ENCODE data around the gene RAMACL.
A peak's percentile ranks its signal among the peaks of the same experiment; 100 is the strongest.

Gene RAMACL

GRCh38 chr6:166596776-166597507 is 10.5 kb upstream of the RAMACL start:
- DNase-seq (ENCODE audit: low read depth in 2 of 2): no peak
- no peak for TF ChIP-seq CTCF (IDR thresholded peaks at IDR 0.05; ENCODE audit: low read depth, low read length)
- H3K4me3 ChIP-seq (replicated peaks in 1 of 2; ENCODE audit: low read depth in 2 of 2, low read length in 2 of 2): no peak overlapping the region

GRCh38 chr6:166595949-166596348 is 9.5 kb upstream of the RAMACL start:
- DNase-seq (ENCODE audit: low read depth in 2 of 2): peak in 1 of 2 donors; percentile 25
- TF ChIP-seq CTCF (IDR thresholded peaks at IDR 0.05; ENCODE audit: low read depth, low read length): no peak
- H3K4me3 ChIP-seq (replicated peaks in 1 of 2; ENCODE audit: low read depth in 2 of 2, low read length in 2 of 2): no peak overlapping the region

GRCh38 chr6:166595061-166595780 is 8.7 kb upstream of the RAMACL start:
- no peak for TF ChIP-seq CTCF (IDR thresholded peaks at IDR 0.05; ENCODE audit: low read depth, low read length)
- no peak overlapping the region for H3K4me3 ChIP-seq (replicated peaks in 1 of 2; ENCODE audit: low read depth in 2 of 2, low read length in 2 of 2)
- DNase-seq (ENCODE audit: low read depth in 2 of 2): peak; percentile 91 to 96

GRCh38 chr6:166592821-166593220 is 6.3 kb upstream of the RAMACL start:
- DNase-seq (ENCODE audit: low read depth in 2 of 2): peak; percentile 38 to 87
- H3K4me3 ChIP-seq (replicated peaks in 1 of 2; ENCODE audit: low read depth in 2 of 2, low read length in 2 of 2): no peak overlapping the region
- TF ChIP-seq CTCF (IDR thresholded peaks at IDR 0.05; ENCODE audit: low read depth, low read length): no peak

GRCh38 chr6:166591961-166592520 is 5.6 kb upstream of the RAMACL start:
- TF ChIP-seq CTCF (IDR thresholded peaks at IDR 0.05; ENCODE audit: low read depth, low read length): no peak

GRCh38 chr6:166591026-166591425 is 4.5 kb upstream of the RAMACL start:
- no peak for DNase-seq (ENCODE audit: low read depth in 2 of 2)
- no peak for TF ChIP-seq CTCF (IDR thresholded peaks at IDR 0.05; ENCODE audit: low read depth, low read length)
- H3K4me3 ChIP-seq (replicated peaks in 1 of 2; ENCODE audit: low read depth in 2 of 2, low read length in 2 of 2): no peak overlapping the region

More at GRCh38 chr6:166591961-166592520, 5.6 kb upstream of the RAMACL start:
- no peak overlapping the region for H3K4me3 ChIP-seq (replicated peaks in 1 of 2; ENCODE audit: low read depth in 2 of 2, low read length in 2 of 2)
- no peak for DNase-seq (ENCODE audit: low read depth in 2 of 2)
